K562 (cell line): ENCODE measurements around the gene SYNPR. TPM values are rescaled to one million over a fixed set of nuclear protein-coding genes. Genes with fewer than 3 reads are reported as not detected.

Experiments used
- ETS2 ChIP-seq: IDR thresholded peaks from 2 replicates; pipeline ENCODE4 v1.6.1; 2016; ENCODE audit warnings: borderline replicate concordance, missing genetic modification characterization, mild to moderate bottlenecking, moderate library complexity, missing compliant biosample characterization; ENCODE audit not compliant: poor library complexity, severe bottlenecking
- FOXO4 ChIP-seq: fragments of 450-650 bp; formaldehyde crosslinking; IDR thresholded peaks from 2 replicates; pipeline ENCODE4 v1.4.0; 2020; ENCODE audit warnings: mild to moderate bottlenecking, moderate library complexity
- MEF2A ChIP-seq: IDR thresholded peaks from 2 replicates; pipeline ENCODE4 v1.6.1; 2011; ENCODE audit warnings: low read depth, mild to moderate bottlenecking, low read length, moderate library complexity; ENCODE audit not compliant: control insufficient read depth
- MGA ChIP-seq: fragments of 450-650 bp; IDR thresholded peaks from 2 replicates; pipeline ENCODE4 v1.6.1; 2016; ENCODE audit warnings: mild to moderate bottlenecking, moderate library complexity
- PBX2 ChIP-seq, 2 experiments: IDR thresholded peaks in 1 of 2; conservative IDR thresholded peaks in 1 of 2; 2 replicates each; pipeline ENCODE4 v1.6.1; 2016; ENCODE audit warnings: low read depth in 2 of 2, mild to moderate bottlenecking in 1 of 2, missing compliant biosample characterization in 1 of 2, missing genetic modification characterization in 1 of 2, moderate library complexity in 1 of 2
- SP1 ChIP-seq: sonication (generic); formaldehyde crosslinking; IDR thresholded peaks from 2 replicates; pipeline ENCODE4 v1.8.1; 2022; ENCODE audit warnings: mild to moderate bottlenecking, missing genetic modification reagents
- polyA plus RNA-seq, 8 experiments: library from polyadenylated mRNA; depleted of rRNA in 4 of 8; stranded (reverse) in 5 of 8; unstranded in 3 of 8; fragments of >200 nt; fragmentation: Nextera tagmentation in 2 of 8; fragmentation: Illumina TruSeq in 1 of 8; extraction: Ambion mirVana in 2 of 8; extraction: Trizol in 1 of 8; gene quantifications; 2 replicates each; pipeline versions ENCODE4 v1.2.1 to v1.2.3, GENCODE V29; 2011 to 2014; ENCODE audit warnings: inconsistent platforms in 1 of 8, missing spikeins in 1 of 8
- total RNA-seq, 7 experiments: library from RNA; depleted of rRNA in 6 of 7; stranded (reverse); fragments of >200 nt in 6 of 7; fragmentation: Illumina TruSeq in 2 of 7; extraction: Trizol in 2 of 7; gene quantifications; 2 replicates each; pipeline versions ENCODE4 v1.2.1 to v1.2.3, GENCODE V29; 2011 to 2021; ENCODE audit warnings: low replicate concordance in 1 of 7

SYNPR gene
- total and polyA plus RNA-seq, 9 of the 15 experiments (the other 6 are each of a cell fraction or from before 2014, with no cell fraction given) = not detected

GRCh38 chr3:63351159-63352007, 73.3 kb downstream of the SYNPR start (continued):
- TF ChIP-seq MGA (no peak), ETS2 (no peak), PBX2 (CRISPR knock-in tag; IDR thresholded peaks at IDR 0.05; ENCODE audit: low read depth) (no peak), PBX2 (tag; conservative IDR thresholded peaks at IDR 0.05; ENCODE audit: low read depth) (no peak), SP1 (no peak), MEF2A (no peak), FOXO4 (CRISPR knock-in tag) (no peak)
